OCI-LY7 (cell line): ENCODE results near the gene OR6J1. TPM values are rescaled to one million over a fixed set of nuclear protein-coding genes. Genes with fewer than 3 reads are reported as not detected.

ENCODE experiments used
- BruUV-seq: library from RNA; stranded (reverse); fragments of 400-500 nt; replicated peaks from 2 replicates; lab custom pipeline; 2021; lab: Mats Ljungman, UMichigan
- CTCF ChIA-PET: fragments of 300-600 bp; sonication (Branson Sonifier 250); formaldehyde crosslinking; loops from one replicate; lab custom pipeline; 2022; ENCODE audit warnings: antibody characterized with exemption; ENCODE audit not compliant: unreplicated experiment; lab: Charles Lee
- POLR2A ChIA-PET: fragments of 300-600 bp; sonication (Branson Sonifier 250); formaldehyde crosslinking; loops from one replicate; lab custom pipeline; 2022; ENCODE audit warnings: antibody characterized with exemption; lab: Charles Lee
- DNase-seq: peaks from one replicate; pipeline ENCODE4 v3.0.0-alpha.2; 2015; ENCODE audit warnings: low spot score
- H2AFZ ChIP-seq: fragments of 200-600 bp; sonication (generic), shearing (Covaris generic); 2 replicates; pipeline ENCODE4 v1.6.1; 2014; ENCODE audit warnings: mild to moderate bottlenecking, antibody characterized with exemption, low read length, moderate library complexity
- H3K27ac ChIP-seq: fragments of 200-600 bp; sonication (generic); 2 replicates; pipeline ENCODE4 v1.5.1; 2014; ENCODE audit warnings: mixed run types, low read depth, mild to moderate bottlenecking, moderate library complexity, low read length, inconsistent platforms; ENCODE audit not compliant: poor library complexity, severe bottlenecking
- H3K36me3 ChIP-seq: fragments of 200-600 bp; sonication (generic); 2 replicates; pipeline ENCODE4 v1.6.1; 2014; ENCODE audit warnings: mild to moderate bottlenecking, antibody characterized with exemption, low read length, moderate library complexity, mixed read lengths; ENCODE audit not compliant: insufficient read depth
- H3K4me1 ChIP-seq: fragments of 200-600 bp; sonication (generic); 2 replicates; pipeline ENCODE4 v1.5.1; 2014; ENCODE audit warnings: mild to moderate bottlenecking, low read length; ENCODE audit not compliant: insufficient read depth, poor library complexity, severe bottlenecking
- H3K4me2 ChIP-seq: fragments of 200-600 bp; sonication (generic); 2 replicates; pipeline ENCODE4 v1.6.1; 2014; ENCODE audit warnings: mild to moderate bottlenecking, low read length
- H3K4me3 ChIP-seq: fragments of 200-600 bp; sonication (generic); 2 replicates; pipeline ENCODE4 v1.5.1; 2014; ENCODE audit warnings: mild to moderate bottlenecking, low read depth, low read length; ENCODE audit not compliant: poor library complexity, severe bottlenecking
- H3K79me2 ChIP-seq: fragments of 200-600 bp; sonication (generic); 2 replicates; pipeline ENCODE4 v1.6.1; 2016; ENCODE audit warnings: low read depth, mild to moderate bottlenecking, low read length, moderate library complexity, mixed read lengths; ENCODE audit not compliant: insufficient read depth
- H3K9me2 ChIP-seq: fragments of 200-600 bp; sonication (generic); 2 replicates; pipeline ENCODE4 v1.6.1; 2016; ENCODE audit warnings: mild to moderate bottlenecking, low read length, mixed read lengths; ENCODE audit not compliant: insufficient read depth
- H3K9me3 ChIP-seq: fragments of 200-600 bp; sonication (generic); 2 replicates; pipeline ENCODE4 v1.6.1; 2014; ENCODE audit warnings: mild to moderate bottlenecking, mixed run types, low read length, mixed read lengths
- H4K20me1 ChIP-seq: fragments of 200-600 bp; sonication (generic); 2 replicates; pipeline ENCODE4 v1.6.1; 2014; ENCODE audit warnings: mild to moderate bottlenecking, antibody characterized with exemption, low read length, moderate library complexity, mixed read lengths; ENCODE audit not compliant: insufficient read depth
- CTCF ChIP-seq: fragments of 200-600 bp; sonication (generic); conservative IDR thresholded peaks from 2 replicates; pipeline ENCODE4 v1.5.1; 2014; ENCODE audit warnings: mild to moderate bottlenecking, antibody characterized with exemption, low read length, moderate library complexity, mixed read lengths
- EZH2phosphoT487 ChIP-seq: fragments of 200-600 bp; sonication (generic); IDR thresholded peaks from 2 replicates; pipeline ENCODE4 v1.6.1; 2018; ENCODE audit warnings: low read depth, borderline replicate concordance, mild to moderate bottlenecking, mixed run types, antibody characterized with exemption, low read length, moderate library complexity, mixed read lengths
- intact Hi-C: fragments of 100-400 bp; cut with micrococcal nuclease; formaldehyde crosslinking; loops from one replicate; pipeline ENCODE4 v1.10.0; 2022; ENCODE audit not compliant: unreplicated experiment
- total RNA-seq, 2 experiments: library from RNA; depleted of rRNA in 1 of 2; stranded (reverse); fragments of >200 nt in 1 of 2; shearing (Covaris generic) in 1 of 2; gene quantifications; 2 replicates each; pipeline ENCODE4 v1.2.3, GENCODE V29; 2014 to 2022

The OR6J1 gene
- total RNA-seq, 2 experiments from 2014 or later: not detected

- no peak for TF ChIP-seq CTCF
- no TSS peak for BruUV-seq
- DNase-seq: no peak
- Histone ChIP-seq H3K4me3 (no peak overlapping the region), H3K27ac (no peak overlapping the region), H3K4me2 (no peak overlapping the region), H3K36me3 (no peaks in the 10 kb centered on the region), H4K20me1 (no peaks in the 10 kb centered on the region), H3K79me2 (no peaks in the 10 kb centered on the region), H3K9me3 (no peaks in the 10 kb centered on the region), H3K4me1 (no peaks in the 10 kb centered on the region), H3K9me2 (no peaks in the 10 kb centered on the region), H2AFZ (no peak overlapping the region)
- ChIA-PET POLR2A (no interaction called here), CTCF (no interaction called here)
- intact Hi-C loops: no loop called here
Observed at GRCh38 chr14:22664261-22664660, 20.1 kb upstream of the OR6J1 start.

- intact Hi-C loops: no loop called here
- H4K20me1 ChIP-seq: no peaks in the 10 kb centered on the region
- no peaks in the 10 kb centered on the region for H3K36me3 ChIP-seq
- H3K9me2 ChIP-seq: no peaks in the 10 kb centered on the region
- no TSS peak for BruUV-seq
- H3K27ac ChIP-seq: no peak overlapping the region
- POLR2A ChIA-PET: interaction anchor here (1.8 kb wide), 1 partner anchor 8 kb away, joined by 10 read pairs; no protein-coding TSS in a partner anchor
- DNase-seq: no peak
- H3K4me2 ChIP-seq: no peak overlapping the region
- H2AFZ ChIP-seq: no peak overlapping the region
- no peak overlapping the region for H3K4me3 ChIP-seq
- CTCF ChIA-PET: no interaction called here
- H3K79me2 ChIP-seq: no peaks in the 10 kb centered on the region
- H3K9me3 ChIP-seq: no peaks in the 10 kb centered on the region
- no peaks in the 10 kb centered on the region for H3K4me1 ChIP-seq
- TF ChIP-seq EZH2phosphoT487 (no peak), CTCF (no peak)
Observed at GRCh38 chr14:22660654-22661053, 16.5 kb upstream of the OR6J1 start.

- ChIA-PET CTCF (interaction anchor here (1.6 kb wide), 1 partner anchor 194 kb away, joined by 4 read pairs; no protein-coding TSS in a partner anchor), POLR2A (interaction anchor here (0.8 to 1.8 kb wide), 3 partner anchors 9 to 73 kb away, joined by 3 to 10 read pairs (median 4); no protein-coding TSS in a partner anchor)
- Histone ChIP-seq H3K4me1 (no peaks in the 10 kb centered on the region), H3K36me3 (no peaks in the 10 kb centered on the region), H3K4me2 (no peak overlapping the region), H3K27ac (no peak overlapping the region), H3K9me2 (no peaks in the 10 kb centered on the region), H2AFZ (no peak overlapping the region), H4K20me1 (no peaks in the 10 kb centered on the region), H3K79me2 (no peaks in the 10 kb centered on the region), H3K9me3 (no peaks in the 10 kb centered on the region), H3K4me3 (no peak overlapping the region)
- intact Hi-C loops: loop anchor here (1.0 to 10.0 kb wide), 2 partner anchors 184 to 194 kb away; no protein-coding TSS in a partner anchor
- TF ChIP-seq EZH2phosphoT487: no peak
- TF ChIP-seq CTCF: no peak
- no TSS peak for BruUV-seq
- no peak for DNase-seq
Observed at GRCh38 chr14:22658946-22659345, 14.8 kb upstream of the OR6J1 start.
